Renal cortex interstitium (tissue), 11 donors: ENCODE measurements around the gene NR3C2. TPM values are rescaled to one million over a fixed set of nuclear protein-coding genes. Genes with fewer than 3 reads are reported as not detected.
"Not testable (repeated sequence)": the region's sequence is repeated elsewhere in the genome, so short reads cannot be mapped to it uniquely, and the experiment has no call there.

Source experiments
- DNase-seq, 11 donors: peaks; one replicate each; pipeline ENCODE4 v3.0.0-alpha.2; 2013; ENCODE audit warnings: low read depth in 9 of 11, low spot score in 4 of 11; ENCODE audit errors: extremely low read depth in 1 of 11
- polyA plus RNA-seq, 3 donors: library from polyadenylated mRNA; unstranded; fragments of 120-200 nt; gene quantifications; one replicate each; pipeline ENCODE4 v1.2.1, GENCODE V29; 2013; ENCODE audit not compliant: insufficient read length in 3 of 3

NR3C2 gene
- polyA plus RNA-seq, 3 donors: 14.4 to 16.2 (median 15.8) TPM

GRCh38 chr4:148333265-148333664, 108.9 kb downstream of the NR3C2 start:
- DNase-seq: no peak

GRCh38 chr4:148332486-148332885, 109.7 kb downstream of the NR3C2 start:
- peak in 1 of 11 donors; percentile 16 for DNase-seq

GRCh38 chr4:148330724-148331123, 111.5 kb downstream of the NR3C2 start:
- no peak for DNase-seq

GRCh38 chr4:148330161-148330560, 112.1 kb downstream of the NR3C2 start:
- DNase-seq: no peak

GRCh38 chr4:148329751-148330150, 112.5 kb downstream of the NR3C2 start:
- no peak for DNase-seq

GRCh38 chr4:148327683-148328082, 114.5 kb downstream of the NR3C2 start:
- no peak for DNase-seq

- not testable (repeated sequence) for DNase-seq
These were observed 118.9 kb downstream of the NR3C2 start for GRCh38 chr4:148323316-148323715.

GRCh38 chr4:148315049-148315448, 127.2 kb downstream of the NR3C2 start:
- DNase-seq: no peak

GRCh38 chr4:148312956-148313490, 129.2 kb downstream of the NR3C2 start:
- DNase-seq: no peak

- DNase-seq: no peak
These were observed 130.7 kb downstream of the NR3C2 start for GRCh38 chr4:148311526-148311925.

- DNase-seq: no peak
These were observed 131.5 kb downstream of the NR3C2 start for GRCh38 chr4:148310756-148311155.

GRCh38 chr4:148305751-148306150, 136.5 kb downstream of the NR3C2 start:
- DNase-seq: peak in 1 of 11 donors; percentile 32

GRCh38 chr4:148302416-148302815, 139.8 kb downstream of the NR3C2 start:
- no peak for DNase-seq

- no peak for DNase-seq
These were observed 141.3 kb downstream of the NR3C2 start for GRCh38 chr4:148300877-148301276.

GRCh38 chr4:148299337-148299736, 142.9 kb downstream of the NR3C2 start:
- DNase-seq: no peak

- no peak for DNase-seq
These were observed 145.7 kb downstream of the NR3C2 start for GRCh38 chr4:148296498-148296897.

- no peak for DNase-seq
These were observed 146.6 kb downstream of the NR3C2 start for GRCh38 chr4:148295642-148296041.

GRCh38 chr4:148293571-148293970, 148.6 kb downstream of the NR3C2 start:
- no peak for DNase-seq

- no peak for DNase-seq
These were observed 149.5 kb downstream of the NR3C2 start for GRCh38 chr4:148292686-148293085.

GRCh38 chr4:148289740-148290139, 152.5 kb downstream of the NR3C2 start:
- DNase-seq: no peak

GRCh38 chr4:148288448-148288847, 153.8 kb downstream of the NR3C2 start:
- DNase-seq: no peak

- DNase-seq: no peak
These were observed 155.1 kb downstream of the NR3C2 start for GRCh38 chr4:148287111-148287510.
